Measurements from ENCODE around the gene TSSK1B. TPM values are rescaled to one million over a fixed set of nuclear protein-coding genes. Genes with fewer than 3 reads are reported as not detected.

TSSK1B gene
- not detected in 2 replicates for total RNA-seq (ENCODE audit: low replicate concordance)

DNA sequence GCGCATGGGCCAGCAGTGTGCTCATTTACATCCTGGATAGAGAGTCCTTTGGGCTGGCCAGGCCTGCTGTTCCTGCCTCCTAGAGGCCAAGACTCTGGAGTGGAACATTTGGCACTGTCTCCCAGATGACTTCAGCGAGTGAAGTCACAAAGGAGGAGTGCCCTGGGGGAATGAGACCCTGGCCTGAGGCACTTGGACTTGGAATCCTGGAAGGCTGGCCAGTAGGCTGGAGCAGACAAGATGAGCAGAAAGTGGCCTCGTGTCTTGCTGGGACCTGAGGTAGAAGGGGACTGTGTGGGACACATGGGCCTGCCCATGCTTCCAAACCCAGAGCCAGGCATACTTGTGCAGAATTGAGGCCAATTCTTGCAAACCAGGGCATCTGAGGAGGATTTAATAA is at the start of gene TSSK1B:
Gene TSSK1B (minus strand): TSS at position 101 of the 400 bp plus-strand sequence. CDS start 150 bp downstream, outside the sequence.
- TF ChIP-seq EZH2 (IDR thresholded peaks at IDR 0.05) (no peak), CTCF (IDR thresholded peaks at IDR 0.05) (no peak), EZH2phosphoT487 (IDR thresholded peaks at IDR 0.05) (no peak)
- H3K4me3 Mint-ChIP-seq: no peak within 1 kb of the TSS

DNA sequence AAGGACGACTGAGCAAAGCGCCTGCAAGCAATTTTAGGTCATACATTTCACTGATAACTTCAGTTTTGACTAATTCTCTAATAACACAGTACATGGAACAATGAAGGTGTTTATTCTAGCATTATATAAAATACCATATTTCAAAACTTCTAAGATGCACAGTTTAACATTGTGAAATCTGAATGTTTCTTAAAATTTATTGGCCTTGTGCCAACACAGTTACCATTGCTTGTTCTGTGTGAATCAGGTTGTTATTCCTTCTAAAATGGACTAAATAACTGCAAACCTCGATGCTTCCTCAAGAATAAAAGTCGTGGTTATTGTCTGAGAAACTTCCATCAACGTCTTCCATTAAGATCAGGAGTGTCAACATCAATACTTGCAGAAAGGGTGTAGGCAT is 45.5 kb upstream of the TSSK1B start:
- Histone ChIP-seq H3K4me1 (peaks cover 8% of the 10 kb centered on the region), H3K9me3 (ENCODE audit: low read depth) (no peaks in the 10 kb centered on the region), H3K4me2 (no peak overlapping the region), H3F3A (ENCODE audit: low read depth) (no peaks in the 10 kb centered on the region), H3K4me3 (no peak overlapping the region), H3K36me3 (no peaks in the 10 kb centered on the region), H3K27ac (no peak overlapping the region), H4K20me1 (ENCODE audit: low read depth) (no peaks in the 10 kb centered on the region), H3K9ac (no peak overlapping the region), H3K27me3 (peaks cover 1% of the 10 kb centered on the region), H2AFZ (replicated peaks) (no peak overlapping the region), H3K79me2 (ENCODE audit: low read depth) (no peaks in the 10 kb centered on the region)
- TF ChIP-seq CTCF (IDR thresholded peaks at IDR 0.05) (no peak), EZH2 (IDR thresholded peaks at IDR 0.05) (no peak), EZH2phosphoT487 (IDR thresholded peaks at IDR 0.05) (no peak)
- no peaks in the 10 kb centered on the region for H3K36me3 Mint-ChIP-seq
- H3K4me1 Mint-ChIP-seq: no peaks in the 10 kb centered on the region
- no peak overlapping the region for H3K4me3 Mint-ChIP-seq
- H3K27ac Mint-ChIP-seq: no peak overlapping the region
- no peak for DNase-seq (ENCODE audit: low spot score)
- peaks cover 3% of the 10 kb centered on the region for H3K9me3 Mint-ChIP-seq
- no peaks in the 10 kb centered on the region for H3K27me3 Mint-ChIP-seq (ENCODE audit: insufficient read depth, low read depth)

More for the DNA sequence above, at the start of gene TSSK1B:
- Histone ChIP-seq H3K4me3 (no peak within 1 kb of the TSS), H3K9me3 (ENCODE audit: low read depth) (no peaks in the 10 kb centered on the region), H3K9ac (no peak within 1 kb of the TSS), H3K36me3 (no peaks in the 10 kb centered on the region), H3F3A (ENCODE audit: low read depth) (no peaks in the 10 kb centered on the region), H3K4me1 (no peaks in the 10 kb centered on the region), H4K20me1 (ENCODE audit: low read depth) (no peaks in the 10 kb centered on the region), H3K27me3 (no peaks in the 10 kb centered on the region), H2AFZ (replicated peaks) (no peak within 1 kb of the TSS), H3K27ac (no peak within 1 kb of the TSS), H3K79me2 (ENCODE audit: low read depth) (no peaks in the 10 kb centered on the region), H3K4me2 (no peak within 1 kb of the TSS)
- no peaks in the 10 kb centered on the region for H3K36me3 Mint-ChIP-seq
- no peaks in the 10 kb centered on the region for H3K9me3 Mint-ChIP-seq
- H3K27ac Mint-ChIP-seq: no peak within 1 kb of the TSS
- DNase-seq (ENCODE audit: low spot score): no peak
- H3K27me3 Mint-ChIP-seq (ENCODE audit: insufficient read depth, low read depth): peaks cover 4% of the 10 kb centered on the region
- no peaks in the 10 kb centered on the region for H3K4me1 Mint-ChIP-seq

DNA sequence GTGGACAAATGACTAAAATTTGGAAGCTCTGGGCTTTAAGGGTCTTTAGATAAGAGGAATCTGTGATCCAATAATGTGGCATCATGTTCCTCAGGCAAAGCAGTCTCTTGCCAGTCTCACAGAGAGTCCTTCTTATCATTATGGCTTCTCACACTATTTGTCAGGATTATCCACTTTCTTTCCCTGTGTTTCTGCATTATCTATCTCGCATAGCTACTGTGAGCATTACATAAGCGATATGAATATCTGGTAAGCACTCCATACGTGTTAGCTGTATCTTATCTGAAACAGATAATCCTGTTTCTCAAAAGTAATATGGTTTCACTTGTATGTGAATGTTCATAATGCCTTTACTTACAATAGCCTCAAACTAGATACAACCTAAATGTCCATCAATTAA is 43.9 kb upstream of the TSSK1B start:
- no peak overlapping the region for H3K4me3 Mint-ChIP-seq

More for the DNA sequence above, 43.9 kb upstream of the TSSK1B start:
- H3K4me2 ChIP-seq: no peak overlapping the region
- H3K4me1 ChIP-seq: peaks cover 16% of the 10 kb centered on the region
- H4K20me1 ChIP-seq (ENCODE audit: low read depth): no peaks in the 10 kb centered on the region
- H3K36me3 ChIP-seq: no peaks in the 10 kb centered on the region
- H3F3A ChIP-seq (ENCODE audit: low read depth): no peaks in the 10 kb centered on the region
- TF ChIP-seq CTCF (IDR thresholded peaks at IDR 0.05) (no peak), EZH2 (IDR thresholded peaks at IDR 0.05) (no peak), EZH2phosphoT487 (IDR thresholded peaks at IDR 0.05) (no peak)
- no peaks in the 10 kb centered on the region for H3K4me1 Mint-ChIP-seq
- no peaks in the 10 kb centered on the region for H3K9me3 ChIP-seq (ENCODE audit: low read depth)
- H3K27ac Mint-ChIP-seq: no peak overlapping the region
- no peaks in the 10 kb centered on the region for H3K79me2 ChIP-seq (ENCODE audit: low read depth)
- H3K9me3 Mint-ChIP-seq: peaks cover 3% of the 10 kb centered on the region
- no peaks in the 10 kb centered on the region for H3K36me3 Mint-ChIP-seq
- H3K9ac ChIP-seq: no peak overlapping the region
- DNase-seq (ENCODE audit: low spot score): no peak
- no peak overlapping the region for H3K27ac ChIP-seq
- H3K4me3 ChIP-seq: no peak overlapping the region
- H3K27me3 Mint-ChIP-seq (ENCODE audit: insufficient read depth, low read depth): peaks cover 2% of the 10 kb centered on the region
- no peaks in the 10 kb centered on the region for H3K27me3 ChIP-seq
- H2AFZ ChIP-seq (replicated peaks): no peak overlapping the region
